Calu3 (cell line): ENCODE data around the gene MAVS. TPM values are rescaled to one million over a fixed set of nuclear protein-coding genes. Genes with fewer than 3 reads are reported as not detected.

Experiments
- BruUV-seq: library from RNA; stranded (reverse); fragments of 400-500 nt; replicated peaks from 2 replicates; lab custom pipeline; 2021; lab: Mats Ljungman, UMichigan
- CTCF ChIA-PET: fragments of 300-600 bp; sonication (Branson Sonifier 250); formaldehyde crosslinking; loops from one replicate; lab custom pipeline; 2022; ENCODE audit warnings: antibody characterized with exemption; lab: Charles Lee
- DNase-seq: peaks from one replicate; pipeline ENCODE4 v3.0.0; 2022
- H3K27ac Mint-ChIP-seq: one replicate; pipeline ENCODE4 v1.8.0; 2022; ENCODE audit warnings: mixed read lengths; ENCODE audit not compliant: unreplicated experiment
- H3K27me3 Mint-ChIP-seq: one replicate; pipeline ENCODE4 v1.8.0; 2022; ENCODE audit warnings: mixed read lengths; ENCODE audit not compliant: unreplicated experiment
- H3K36me3 Mint-ChIP-seq: one replicate; pipeline ENCODE4 v1.8.0; 2022; ENCODE audit warnings: mild to moderate bottlenecking, moderate library complexity, mixed read lengths; ENCODE audit not compliant: insufficient read depth, unreplicated experiment
- H3K4me1 Mint-ChIP-seq: one replicate; pipeline ENCODE4 v1.8.0; 2022; ENCODE audit warnings: mild to moderate bottlenecking, low read depth, mixed read lengths; ENCODE audit not compliant: unreplicated experiment
- H3K4me3 Mint-ChIP-seq: one replicate; pipeline ENCODE4 v1.8.0; 2022; ENCODE audit warnings: mild to moderate bottlenecking, low read depth, moderate library complexity, mixed read lengths; ENCODE audit not compliant: unreplicated experiment
- H3K9me3 Mint-ChIP-seq: one replicate; pipeline ENCODE4 v1.8.0; 2022; ENCODE audit warnings: low read depth, mixed read lengths; ENCODE audit not compliant: unreplicated experiment
- intact Hi-C: fragments of 100-400 bp; cut with micrococcal nuclease; formaldehyde crosslinking; loops from one replicate; pipeline ENCODE4 v1.10.0; 2022; ENCODE audit not compliant: unreplicated experiment
- total RNA-seq: library from RNA; stranded (reverse); gene quantifications from 2 replicates; pipeline ENCODE4 v1.2.3, GENCODE V29; 2022
- TF ChIP-seq, protein P1 (sequence below): fragments of 200-600 bp; IDR thresholded peaks from one replicate; pipeline ENCODE4 v1.8.0; 2022; ENCODE audit warnings: antibody characterized with exemption; ENCODE audit not compliant: unreplicated experiment

MAVS gene
- total RNA-seq, 1 experiment from 2014 or later, result 29.8 TPM

DNA sequence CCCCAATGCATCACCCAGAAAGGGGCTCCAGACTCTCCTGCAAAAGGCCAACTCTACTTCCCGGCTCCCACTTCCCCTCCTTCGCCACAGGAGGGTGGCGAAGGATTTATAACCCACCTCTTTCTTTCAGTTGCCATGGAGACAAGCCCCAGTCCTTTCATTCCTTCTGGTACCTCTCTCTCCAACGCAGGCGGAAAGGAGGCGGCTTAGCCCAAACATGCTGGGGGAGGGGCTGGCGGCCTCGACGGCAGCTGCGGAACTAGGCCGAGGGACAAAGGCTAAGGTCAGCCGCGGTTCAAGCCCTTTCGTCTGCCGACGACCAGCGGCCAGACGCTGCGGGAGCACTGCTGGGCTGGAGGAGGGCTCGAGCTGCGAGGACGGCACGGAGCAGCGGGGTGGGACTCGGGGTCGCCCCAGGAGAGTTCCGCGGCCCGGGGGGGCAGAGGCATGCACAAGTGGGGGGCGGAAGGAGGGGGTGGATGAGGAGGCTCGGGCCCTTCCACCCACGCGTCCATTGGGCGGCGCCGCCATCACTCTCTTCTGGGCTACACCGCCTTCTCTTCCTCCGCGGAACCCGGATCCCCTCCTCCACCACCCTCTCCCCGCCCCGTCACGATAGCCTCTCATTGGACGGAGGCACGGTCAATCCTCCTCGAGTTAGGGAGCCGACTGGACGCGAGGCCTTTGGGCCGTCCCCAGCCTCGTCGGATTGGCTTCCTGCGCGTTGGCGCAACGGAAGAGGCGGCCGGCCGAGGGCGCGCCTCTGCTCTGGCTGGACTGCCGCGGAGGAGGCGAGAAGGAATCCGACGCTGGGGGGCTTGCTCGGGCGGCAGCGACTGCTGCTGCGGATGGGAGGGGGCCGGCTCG lies 42.2 kb downstream of the MAVS start, which contains the start of gene PANK2:
Gene PANK2 (plus strand): TSS at position 766 of the 867 bp plus-strand sequence.
- Mint-ChIP-seq H3K9me3 (no peaks in the 10 kb centered on the region), H3K36me3 (peaks cover 51% of the 10 kb centered on the region), H3K4me3 (peak within 1 kb of the TSS; percentile 98), H3K27me3 (no peaks in the 10 kb centered on the region), H3K27ac (peak within 1 kb of the TSS; percentile 95), H3K4me1 (peaks cover 12% of the 10 kb centered on the region)
- TF ChIP-seq, protein P1, sequence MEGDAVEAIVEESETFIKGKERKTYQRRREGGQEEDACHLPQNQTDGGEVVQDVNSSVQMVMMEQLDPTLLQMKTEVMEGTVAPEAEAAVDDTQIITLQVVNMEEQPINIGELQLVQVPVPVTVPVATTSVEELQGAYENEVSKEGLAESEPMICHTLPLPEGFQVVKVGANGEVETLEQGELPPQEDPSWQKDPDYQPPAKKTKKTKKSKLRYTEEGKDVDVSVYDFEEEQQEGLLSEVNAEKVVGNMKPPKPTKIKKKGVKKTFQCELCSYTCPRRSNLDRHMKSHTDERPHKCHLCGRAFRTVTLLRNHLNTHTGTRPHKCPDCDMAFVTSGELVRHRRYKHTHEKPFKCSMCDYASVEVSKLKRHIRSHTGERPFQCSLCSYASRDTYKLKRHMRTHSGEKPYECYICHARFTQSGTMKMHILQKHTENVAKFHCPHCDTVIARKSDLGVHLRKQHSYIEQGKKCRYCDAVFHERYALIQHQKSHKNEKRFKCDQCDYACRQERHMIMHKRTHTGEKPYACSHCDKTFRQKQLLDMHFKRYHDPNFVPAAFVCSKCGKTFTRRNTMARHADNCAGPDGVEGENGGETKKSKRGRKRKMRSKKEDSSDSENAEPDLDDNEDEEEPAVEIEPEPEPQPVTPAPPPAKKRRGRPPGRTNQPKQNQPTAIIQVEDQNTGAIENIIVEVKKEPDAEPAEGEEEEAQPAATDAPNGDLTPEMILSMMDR, result no peak
- CTCF ChIA-PET, result interaction anchor here (0.7 kb wide), 1 partner anchor 13 kb away, joined by 5 read pairs; no protein-coding TSS in a partner anchor
- intact Hi-C loops, result no loop called here
- DNase-seq, result peak; percentile 95
- no TSS peak for BruUV-seq

DNA sequence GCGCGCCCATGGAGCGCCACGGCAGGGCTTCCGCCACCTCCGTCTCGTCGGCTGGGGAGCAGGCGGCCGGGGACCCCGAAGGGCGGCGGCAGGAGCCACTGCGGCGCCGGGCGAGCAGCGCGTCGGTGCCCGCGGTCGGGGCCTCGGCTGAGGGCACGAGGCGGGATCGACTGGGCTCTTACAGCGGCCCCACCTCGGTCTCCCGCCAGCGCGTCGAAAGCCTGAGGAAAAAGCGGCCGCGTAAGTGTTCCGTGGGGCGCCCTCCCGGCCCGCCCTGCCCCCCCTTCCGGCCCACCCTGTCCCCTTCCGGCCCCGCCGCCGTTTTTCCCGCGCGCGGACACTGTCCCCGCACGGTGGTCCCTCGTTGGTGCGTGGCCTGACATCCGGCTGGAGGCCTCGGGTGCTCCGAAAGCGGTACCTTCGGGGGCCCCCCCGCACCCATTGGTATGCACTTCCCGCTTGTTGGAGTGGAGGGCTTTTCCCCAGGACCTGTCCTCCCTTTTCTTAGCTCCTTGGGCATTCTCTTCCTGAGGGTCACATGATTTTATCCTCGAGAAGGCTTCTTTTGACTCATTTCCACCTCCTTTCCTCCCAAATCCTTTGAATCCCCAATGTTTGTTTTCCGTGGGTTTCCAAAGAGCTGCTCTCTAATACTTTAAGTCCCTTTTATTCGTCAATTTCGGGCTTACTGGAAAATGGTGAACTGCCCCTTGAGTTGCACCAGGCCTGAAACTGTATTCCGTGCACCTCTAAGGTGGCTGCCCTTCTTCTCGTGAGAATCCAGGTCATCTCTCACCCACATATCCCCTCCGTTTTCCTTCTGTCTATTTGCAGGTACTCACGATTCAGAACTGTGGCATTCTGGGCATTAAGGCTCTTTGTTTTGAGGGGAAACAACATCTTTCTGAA lies 43.1 kb downstream of the MAVS start:
- Mint-ChIP-seq H3K4me1 (peaks cover 12% of the 10 kb centered on the region), H3K9me3 (no peaks in the 10 kb centered on the region), H3K27me3 (no peaks in the 10 kb centered on the region), H3K36me3 (peaks cover 51% of the 10 kb centered on the region), H3K4me3 (peak overlapping the region; percentile 98), H3K27ac (peak overlapping the region; percentile 95)
- BruUV-seq, result no TSS peak
- TF ChIP-seq, protein P1, result no peak
- intact Hi-C loops, result loop anchor here (10.0 kb wide), 1 partner anchor 195 kb away; no protein-coding TSS in a partner anchor
- DNase-seq, result peak; percentile 11
- CTCF ChIA-PET, result no interaction called here

DNA sequence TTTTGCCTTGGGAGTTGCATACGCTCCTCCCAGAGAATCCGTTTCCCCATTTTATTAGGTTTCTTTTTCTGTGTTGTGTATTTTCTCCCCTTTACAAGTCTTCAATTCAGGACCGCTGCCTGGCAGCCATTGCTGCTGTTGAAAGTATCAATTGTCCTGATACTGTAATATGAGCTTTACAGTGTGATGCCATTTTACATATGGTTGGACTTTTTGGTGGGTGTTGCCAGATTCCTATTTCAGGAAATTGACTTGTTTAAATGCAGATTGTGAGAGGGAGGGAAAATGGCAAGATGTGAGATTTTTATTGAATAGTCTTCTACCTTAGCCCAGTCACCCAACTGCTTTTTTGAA lies 43.7 kb downstream of the MAVS start:
- Mint-ChIP-seq H3K4me1 (peaks cover 12% of the 10 kb centered on the region), H3K27me3 (no peaks in the 10 kb centered on the region), H3K36me3 (peaks cover 51% of the 10 kb centered on the region), H3K4me3 (peak overlapping the region; percentile 98), H3K27ac (peak overlapping the region; percentile 95), H3K9me3 (no peaks in the 10 kb centered on the region)
- CTCF ChIA-PET, result no interaction called here
- TF ChIP-seq, protein P1, result no peak
- intact Hi-C loops, result loop anchor here (10.0 kb wide), 1 partner anchor 194 kb away; no protein-coding TSS in a partner anchor
- TSS peak; percentile 49 for BruUV-seq
- no peak for DNase-seq
